ENCODE results near the gene BCLAF3. TPM values are rescaled to one million over a fixed set of nuclear protein-coding genes. Genes with fewer than 3 reads are reported as not detected.

The BCLAF3 gene
- total RNA-seq, 1 donor from 2014 or later = 9.7 TPM

GRCh38 chrX:20032201-20032600 lies 41.3 kb upstream of the BCLAF3 start:
- no peak for DNase-seq (ENCODE audit: low spot score)
- H3K27ac Mint-ChIP-seq = no peak overlapping the region
- H3K79me2 ChIP-seq (ENCODE audit: low read depth) = no peaks in the 10 kb centered on the region
- H3K4me3 Mint-ChIP-seq = no peak overlapping the region
- no peak overlapping the region for H3K4me3 ChIP-seq
- no peaks in the 10 kb centered on the region for H3K4me1 Mint-ChIP-seq
- H2AFZ ChIP-seq (replicated peaks) = no peak overlapping the region
- no peaks in the 10 kb centered on the region for H4K20me1 ChIP-seq (ENCODE audit: low read depth)
- no peaks in the 10 kb centered on the region for H3K9me3 ChIP-seq (ENCODE audit: low read depth)
- no peaks in the 10 kb centered on the region for H3F3A ChIP-seq (ENCODE audit: low read depth)
- H3K36me3 ChIP-seq = no peaks in the 10 kb centered on the region
- no peaks in the 10 kb centered on the region for H3K4me1 ChIP-seq
- no peak overlapping the region for H3K4me2 ChIP-seq
- no peaks in the 10 kb centered on the region for H3K27me3 ChIP-seq
- H3K27ac ChIP-seq = no peak overlapping the region
- no peak overlapping the region for H3K9ac ChIP-seq
- H3K9me3 Mint-ChIP-seq = peaks cover 5% of the 10 kb centered on the region
- no peaks in the 10 kb centered on the region for H3K36me3 Mint-ChIP-seq
- peaks cover 7% of the 10 kb centered on the region for H3K27me3 Mint-ChIP-seq (ENCODE audit: insufficient read depth, low read depth)
- no peak for TF ChIP-seq EZH2 (IDR thresholded peaks at IDR 0.05)

- Histone ChIP-seq H3K9me3 (ENCODE audit: low read depth) (no peaks in the 10 kb centered on the region), H3K79me2 (ENCODE audit: low read depth) (no peaks in the 10 kb centered on the region), H4K20me1 (ENCODE audit: low read depth) (no peaks in the 10 kb centered on the region), H3K4me1 (no peaks in the 10 kb centered on the region), H3K4me2 (no peak overlapping the region), H3K27me3 (no peaks in the 10 kb centered on the region), H3K36me3 (no peaks in the 10 kb centered on the region), H3K4me3 (no peak overlapping the region), H2AFZ (replicated peaks) (no peak overlapping the region), H3K27ac (no peak overlapping the region), H3F3A (ENCODE audit: low read depth) (no peaks in the 10 kb centered on the region), H3K9ac (no peak overlapping the region)
- Mint-ChIP-seq H3K27me3 (ENCODE audit: insufficient read depth, low read depth) (peaks cover 6% of the 10 kb centered on the region), H3K4me1 (no peaks in the 10 kb centered on the region), H3K36me3 (no peaks in the 10 kb centered on the region), H3K4me3 (no peak overlapping the region), H3K27ac (no peak overlapping the region), H3K9me3 (peaks cover 2% of the 10 kb centered on the region)
- DNase-seq (ENCODE audit: low spot score) = no peak
- TF ChIP-seq EZH2 (IDR thresholded peaks at IDR 0.05) (no peak), EZH2phosphoT487 (IDR thresholded peaks at IDR 0.05) (no peak), CTCF (IDR thresholded peaks at IDR 0.05) (no peak)
Observed at GRCh38 chrX:20029728-20030127, 38.9 kb upstream of the BCLAF3 start.

- H3K4me2 ChIP-seq = no peak overlapping the region
- H3K4me3 ChIP-seq = no peak overlapping the region
- H3K9me3 ChIP-seq (ENCODE audit: low read depth) = no peaks in the 10 kb centered on the region
- H3K36me3 ChIP-seq = no peaks in the 10 kb centered on the region
- H3K27me3 ChIP-seq = no peaks in the 10 kb centered on the region
- DNase-seq (ENCODE audit: low spot score) = no peak
- Mint-ChIP-seq H3K27me3 (ENCODE audit: insufficient read depth, low read depth) (peaks cover 7% of the 10 kb centered on the region), H3K27ac (no peak overlapping the region), H3K4me1 (no peaks in the 10 kb centered on the region), H3K9me3 (peaks cover 4% of the 10 kb centered on the region), H3K4me3 (no peak overlapping the region), H3K36me3 (no peaks in the 10 kb centered on the region)
- no peak overlapping the region for H2AFZ ChIP-seq (replicated peaks)
- H3K4me1 ChIP-seq = no peaks in the 10 kb centered on the region
- no peaks in the 10 kb centered on the region for H3K79me2 ChIP-seq (ENCODE audit: low read depth)
- H4K20me1 ChIP-seq (ENCODE audit: low read depth) = no peaks in the 10 kb centered on the region
- H3K9ac ChIP-seq = no peak overlapping the region
- H3K27ac ChIP-seq = no peak overlapping the region
- TF ChIP-seq EZH2 (IDR thresholded peaks at IDR 0.05) (no peak), CTCF (IDR thresholded peaks at IDR 0.05) (no peak), EZH2phosphoT487 (IDR thresholded peaks at IDR 0.05) (no peak)
- H3F3A ChIP-seq (ENCODE audit: low read depth) = no peaks in the 10 kb centered on the region
Observed at GRCh38 chrX:20028588-20028987, 37.7 kb upstream of the BCLAF3 start.

GRCh38 chrX:20026278-20026677 lies 35.4 kb upstream of the BCLAF3 start:
- H3K4me1 Mint-ChIP-seq = no peaks in the 10 kb centered on the region
- H2AFZ ChIP-seq (replicated peaks) = no peak overlapping the region

More at GRCh38 chrX:20026278-20026677, 35.4 kb upstream of the BCLAF3 start:
- Histone ChIP-seq H3K4me1 (no peaks in the 10 kb centered on the region), H4K20me1 (ENCODE audit: low read depth) (no peaks in the 10 kb centered on the region), H3K4me3 (no peak overlapping the region), H3K79me2 (ENCODE audit: low read depth) (no peaks in the 10 kb centered on the region), H3K27ac (no peak overlapping the region), H3K36me3 (no peaks in the 10 kb centered on the region), H3K9me3 (ENCODE audit: low read depth) (no peaks in the 10 kb centered on the region), H3K4me2 (no peak overlapping the region), H3K27me3 (no peaks in the 10 kb centered on the region), H3F3A (ENCODE audit: low read depth) (no peaks in the 10 kb centered on the region), H3K9ac (no peak overlapping the region)
- no peak overlapping the region for H3K27ac Mint-ChIP-seq
- H3K36me3 Mint-ChIP-seq = no peaks in the 10 kb centered on the region
- no peak for TF ChIP-seq CTCF (IDR thresholded peaks at IDR 0.05)
- TF ChIP-seq EZH2phosphoT487 (IDR thresholded peaks at IDR 0.05) = no peak
- no peak for TF ChIP-seq EZH2 (IDR thresholded peaks at IDR 0.05)
- H3K4me3 Mint-ChIP-seq = no peak overlapping the region
- H3K9me3 Mint-ChIP-seq = peaks cover 4% of the 10 kb centered on the region
- DNase-seq (ENCODE audit: low spot score) = no peak
- H3K27me3 Mint-ChIP-seq (ENCODE audit: insufficient read depth, low read depth) = peaks cover 5% of the 10 kb centered on the region

All from neural progenitor cell (in vitro differentiated cells).